NCI-H2081 (cell line): ENCODE data around the gene TRMT11.
A peak's percentile ranks its signal among the peaks of the same experiment; 100 is the strongest.
"Not testable (repeated sequence)": the region's sequence is repeated elsewhere in the genome, so short reads cannot be mapped to it uniquely, and the experiment has no call there.

Experiments used
- DNase-seq, 2 experiments: peaks; one replicate each; lab custom pipeline; 2025; lab: John Stamatoyannopoulos, UW

The TRMT11 gene

GRCh38 chr6:125994670-125995488 is 8.5 kb downstream of the TRMT11 start:
- DNase-seq = peak in 1 of 2 experiments; percentile 2

- peak; percentile 60 to 62 for DNase-seq
Measured at GRCh38 chr6:125995972-125996580, 9.7 kb downstream of the TRMT11 start.

GRCh38 chr6:126002755-126003679 is 16.7 kb downstream of the TRMT11 start:
- DNase-seq = no peak

- no peak for DNase-seq
Measured at GRCh38 chr6:126007800-126008199, 21.5 kb downstream of the TRMT11 start.

GRCh38 chr6:126010040-126010439 is 23.7 kb downstream of the TRMT11 start:
- DNase-seq = no peak

- DNase-seq = no peak
Measured at GRCh38 chr6:126015863-126016262, 29.5 kb downstream of the TRMT11 start.

GRCh38 chr6:126016591-126016990 is 30.3 kb downstream of the TRMT11 start:
- no peak for DNase-seq

GRCh38 chr6:126017668-126018067 is 31.3 kb downstream of the TRMT11 start:
- no peak for DNase-seq

- DNase-seq = no peak
Measured at GRCh38 chr6:126020305-126021050, 34.1 kb downstream of the TRMT11 start.

- not testable (repeated sequence) for DNase-seq
Measured at GRCh38 chr6:126023474-126023873, 37.1 kb downstream of the TRMT11 start.

GRCh38 chr6:126026001-126026400 is 39.7 kb downstream of the TRMT11 start:
- DNase-seq = no peak

- DNase-seq = no peak
Measured at GRCh38 chr6:126027601-126028000, 41.3 kb downstream of the TRMT11 start.

- no peak for DNase-seq
Measured at GRCh38 chr6:126030045-126030444, 43.7 kb downstream of the TRMT11 start.

GRCh38 chr6:126033696-126034095 is 47.4 kb downstream of the TRMT11 start:
- DNase-seq = peak; percentile 6 to 46

GRCh38 chr6:126034656-126035055 is 48.3 kb downstream of the TRMT11 start:
- no peak for DNase-seq

GRCh38 chr6:126035764-126036163 is 49.4 kb downstream of the TRMT11 start:
- DNase-seq = no peak

- DNase-seq = no peak
Measured at GRCh38 chr6:126038234-126038633, 51.9 kb downstream of the TRMT11 start.

GRCh38 chr6:126039284-126039683 is 52.9 kb downstream of the TRMT11 start:
- DNase-seq = no peak

- DNase-seq = no peak
Measured at GRCh38 chr6:126040394-126040793, 54.1 kb downstream of the TRMT11 start.

- no peak for DNase-seq
Measured at GRCh38 chr6:126040826-126041225, 54.5 kb downstream of the TRMT11 start.

- no peak for DNase-seq
Measured at GRCh38 chr6:126041516-126041915, 55.2 kb downstream of the TRMT11 start.

- no peak for DNase-seq
Measured at GRCh38 chr6:126042001-126042419, 55.7 kb downstream of the TRMT11 start.
